ENCODE results near the gene GPR42. TPM values are rescaled to one million over a fixed set of nuclear protein-coding genes. Genes with fewer than 3 reads are reported as not detected.

The GPR42 gene
- total RNA-seq, 1 donor from 2014 or later = 0.18 TPM

DNA sequence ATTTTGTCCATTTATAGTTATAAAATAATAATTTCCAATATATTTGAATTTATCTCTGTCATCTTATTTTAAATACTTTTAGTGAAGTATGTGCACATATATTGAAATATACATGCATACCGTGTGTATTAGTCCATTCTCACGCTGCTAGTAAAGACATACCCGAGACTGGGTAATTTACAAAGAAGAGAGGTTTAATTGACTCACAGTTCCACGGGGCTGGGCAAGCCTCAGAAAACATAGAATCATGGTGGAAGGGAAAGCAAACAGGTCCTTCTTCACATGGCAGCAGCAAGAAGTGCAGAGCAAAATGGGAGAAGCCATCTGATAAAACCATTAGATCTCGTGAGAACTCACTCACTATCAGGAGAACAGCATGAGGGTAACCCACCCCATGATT lies 39.6 kb downstream of the GPR42 start:
- intact Hi-C loops (cut with micrococcal nuclease) = no loop called here
- Mint-ChIP-seq H3K36me3 (ENCODE audit: low read depth) (no peaks in the 10 kb centered on the region), H3K27ac (no peak overlapping the region), H3K4me3 (ENCODE audit: low read depth) (no peak overlapping the region), H3K4me1 (ENCODE audit: low read depth) (peaks cover 4% of the 10 kb centered on the region), H3K9me3 (no peaks in the 10 kb centered on the region), H3K27me3 (ENCODE audit: low read depth) (peaks cover 24% of the 10 kb centered on the region)
- no peak for DNase-seq (ENCODE audit: low spot score)

DNA sequence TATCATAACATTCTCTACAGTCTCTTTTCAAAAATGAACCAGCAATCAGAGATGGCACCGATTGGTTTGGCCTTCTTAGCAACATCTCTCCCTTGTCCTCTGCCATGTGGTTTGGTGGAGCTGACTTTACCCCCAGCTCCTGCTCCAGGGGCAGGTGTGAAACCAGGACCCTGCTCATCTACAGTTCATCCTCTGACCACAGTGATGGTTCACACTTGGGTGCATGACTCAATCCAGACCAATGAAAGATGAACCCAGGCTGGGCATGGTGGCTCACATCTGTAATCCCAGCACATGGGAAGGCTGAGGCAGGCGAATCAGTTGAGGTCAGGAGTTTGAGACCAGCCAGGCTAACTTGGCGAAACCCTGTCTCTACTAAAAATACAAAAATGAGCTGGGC lies 43.6 kb downstream of the GPR42 start:
- Mint-ChIP-seq H3K27ac (no peak overlapping the region), H3K4me3 (ENCODE audit: low read depth) (no peak overlapping the region), H3K36me3 (ENCODE audit: low read depth) (no peaks in the 10 kb centered on the region), H3K9me3 (no peaks in the 10 kb centered on the region), H3K4me1 (ENCODE audit: low read depth) (no peaks in the 10 kb centered on the region), H3K27me3 (ENCODE audit: low read depth) (peaks cover 45% of the 10 kb centered on the region)
- DNase-seq (ENCODE audit: low spot score) = no peak
- intact Hi-C loops (cut with micrococcal nuclease) = no loop called here

DNA sequence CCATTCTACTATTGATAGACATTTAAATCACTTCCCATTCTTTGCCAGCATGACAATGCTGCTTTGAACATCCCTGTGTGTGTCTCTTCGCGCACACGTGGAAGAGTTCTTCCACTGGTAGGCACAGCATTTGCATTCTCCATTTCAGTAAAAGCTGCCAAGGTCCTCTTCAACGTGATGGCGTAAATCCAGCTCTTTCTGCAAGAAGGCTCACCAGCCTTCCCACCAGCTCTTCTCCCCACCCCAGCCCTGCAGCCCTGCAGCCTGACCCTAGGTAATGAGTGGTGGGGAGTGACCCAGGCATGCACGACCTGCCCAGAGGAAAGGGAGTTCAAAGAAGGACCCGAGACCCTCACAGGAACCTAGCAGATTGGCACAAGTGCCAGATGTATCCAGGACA lies 45.5 kb downstream of the GPR42 start:
- Mint-ChIP-seq H3K4me3 (ENCODE audit: low read depth) (no peak overlapping the region), H3K4me1 (ENCODE audit: low read depth) (no peaks in the 10 kb centered on the region), H3K9me3 (no peaks in the 10 kb centered on the region), H3K36me3 (ENCODE audit: low read depth) (no peaks in the 10 kb centered on the region), H3K27me3 (ENCODE audit: low read depth) (peaks cover 41% of the 10 kb centered on the region), H3K27ac (no peak overlapping the region)
- no peak for DNase-seq (ENCODE audit: low spot score)
- intact Hi-C loops (cut with micrococcal nuclease) = no loop called here

DNA sequence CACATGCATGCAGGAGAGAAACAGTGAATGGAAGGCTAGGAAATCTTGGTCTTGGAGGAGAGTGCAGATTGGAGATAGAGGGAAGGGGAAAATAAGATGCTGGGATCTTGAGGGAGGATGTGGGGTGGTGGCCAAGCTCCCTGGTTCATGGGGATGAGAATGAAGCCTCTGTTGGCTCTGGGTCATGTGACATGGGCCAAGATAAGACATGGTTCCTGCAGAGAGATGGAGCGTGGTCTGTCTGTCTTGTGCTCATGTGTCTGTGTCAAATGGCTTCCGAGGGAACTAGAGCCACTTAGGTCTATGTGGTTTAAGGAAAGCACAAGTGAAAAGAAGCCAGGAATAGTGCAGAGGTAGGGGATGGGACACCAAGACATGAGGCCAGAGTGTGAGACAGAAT lies 46.4 kb downstream of the GPR42 start:
- Mint-ChIP-seq H3K27ac (no peak overlapping the region), H3K27me3 (ENCODE audit: low read depth) (peaks cover 37% of the 10 kb centered on the region)

DNA sequence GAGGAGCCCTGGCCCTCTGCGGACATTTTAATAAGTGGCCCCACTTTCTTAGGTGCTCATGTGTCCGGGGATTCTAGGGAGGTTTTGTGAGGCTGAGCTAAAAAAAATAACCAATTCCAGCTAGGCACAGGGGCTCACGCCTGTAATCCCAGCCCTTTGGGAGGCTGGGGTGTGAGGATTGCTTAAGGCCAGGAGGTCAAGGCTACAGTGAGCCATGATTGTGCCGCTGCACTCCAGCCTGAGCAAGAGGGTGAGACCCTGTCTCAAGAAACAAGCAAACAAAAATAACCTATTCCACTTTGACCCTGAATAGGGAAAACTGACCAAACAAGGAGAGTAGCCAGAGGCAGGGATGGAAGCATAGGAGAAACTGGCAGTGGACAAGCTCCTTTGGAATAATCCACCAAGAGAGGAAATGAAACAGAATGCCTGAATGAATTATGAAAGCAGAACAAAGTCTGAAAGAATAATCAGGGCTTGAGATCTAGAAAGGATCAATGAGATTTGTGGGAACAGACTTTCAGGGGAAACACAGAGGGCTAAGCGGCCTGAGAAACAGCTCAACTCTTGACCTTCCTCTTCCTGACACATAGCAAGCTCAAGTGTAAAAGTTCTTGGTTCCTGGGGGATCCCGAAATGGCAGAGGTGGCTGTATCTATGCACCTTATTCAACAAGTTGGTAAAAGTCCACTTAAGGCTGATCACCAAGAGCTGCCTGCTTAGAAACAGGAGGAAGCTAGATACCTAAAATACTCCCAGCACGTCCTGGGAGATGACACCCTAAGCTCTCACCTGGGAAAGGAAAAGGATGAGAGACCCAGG lies 47.1 kb downstream of the GPR42 start:
- Mint-ChIP-seq H3K27me3 (ENCODE audit: low read depth) (peaks cover 34% of the 10 kb centered on the region), H3K36me3 (ENCODE audit: low read depth) (no peaks in the 10 kb centered on the region), H3K4me1 (ENCODE audit: low read depth) (no peaks in the 10 kb centered on the region), H3K4me3 (ENCODE audit: low read depth) (no peak overlapping the region), H3K27ac (no peak overlapping the region), H3K9me3 (no peaks in the 10 kb centered on the region)
- no peak for DNase-seq (ENCODE audit: low spot score)
- intact Hi-C loops (cut with micrococcal nuclease) = no loop called here

More for the DNA sequence above, 46.4 kb downstream of the GPR42 start:
- intact Hi-C loops (cut with micrococcal nuclease) = no loop called here
- Mint-ChIP-seq H3K4me3 (ENCODE audit: low read depth) (no peak overlapping the region), H3K4me1 (ENCODE audit: low read depth) (no peaks in the 10 kb centered on the region), H3K36me3 (ENCODE audit: low read depth) (no peaks in the 10 kb centered on the region), H3K9me3 (no peaks in the 10 kb centered on the region)
- no peak for DNase-seq (ENCODE audit: low spot score)

DNA sequence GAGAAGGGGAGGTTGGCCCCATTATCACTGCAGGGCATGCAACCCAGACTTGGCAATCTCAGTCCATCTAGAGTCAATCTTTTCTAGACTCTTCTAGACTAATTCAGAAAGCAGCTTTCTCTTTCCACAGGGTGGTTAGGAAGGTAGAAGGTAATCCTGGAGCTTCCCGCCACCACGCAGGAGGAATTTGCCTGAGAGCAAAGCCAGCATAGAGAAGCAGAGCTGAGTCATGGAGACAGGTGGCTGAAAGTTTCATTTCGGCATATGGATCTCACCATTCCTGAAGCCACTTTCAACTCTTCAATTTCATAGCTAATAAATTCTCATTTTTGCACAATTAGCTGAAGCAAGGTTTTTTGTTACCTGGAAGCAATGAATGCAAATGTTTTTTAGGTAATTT lies 48.2 kb downstream of the GPR42 start:
- H3K4me3 Mint-ChIP-seq (ENCODE audit: low read depth) = no peak overlapping the region
- no peak overlapping the region for H3K27ac Mint-ChIP-seq
- no peak for DNase-seq (ENCODE audit: low spot score)
- no peaks in the 10 kb centered on the region for H3K36me3 Mint-ChIP-seq (ENCODE audit: low read depth)
- H3K4me1 Mint-ChIP-seq (ENCODE audit: low read depth) = no peaks in the 10 kb centered on the region
- H3K9me3 Mint-ChIP-seq = no peaks in the 10 kb centered on the region
- intact Hi-C loops (cut with micrococcal nuclease) = no loop called here
- H3K27me3 Mint-ChIP-seq (ENCODE audit: low read depth) = peaks cover 34% of the 10 kb centered on the region

DNA sequence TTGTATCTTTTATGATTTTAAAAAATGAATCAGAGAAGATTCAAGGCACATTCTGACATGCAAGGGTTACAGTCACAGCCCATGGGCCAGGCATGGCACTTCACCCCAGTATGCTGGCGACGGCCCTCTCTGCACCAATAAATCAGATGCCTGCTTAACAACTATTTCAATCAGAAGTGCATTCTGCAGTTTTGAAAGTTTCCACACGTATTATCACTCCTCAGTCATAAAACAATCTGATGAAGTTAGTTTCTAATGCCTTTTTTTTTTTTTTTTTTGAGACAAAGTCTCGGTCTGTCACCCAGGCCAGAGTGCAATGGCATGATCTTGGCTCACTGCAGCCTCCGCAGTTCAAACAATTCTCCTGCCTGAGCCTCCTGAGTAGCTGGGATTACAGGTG lies 48.9 kb downstream of the GPR42 start:
- H3K9me3 Mint-ChIP-seq = no peaks in the 10 kb centered on the region

DNA sequence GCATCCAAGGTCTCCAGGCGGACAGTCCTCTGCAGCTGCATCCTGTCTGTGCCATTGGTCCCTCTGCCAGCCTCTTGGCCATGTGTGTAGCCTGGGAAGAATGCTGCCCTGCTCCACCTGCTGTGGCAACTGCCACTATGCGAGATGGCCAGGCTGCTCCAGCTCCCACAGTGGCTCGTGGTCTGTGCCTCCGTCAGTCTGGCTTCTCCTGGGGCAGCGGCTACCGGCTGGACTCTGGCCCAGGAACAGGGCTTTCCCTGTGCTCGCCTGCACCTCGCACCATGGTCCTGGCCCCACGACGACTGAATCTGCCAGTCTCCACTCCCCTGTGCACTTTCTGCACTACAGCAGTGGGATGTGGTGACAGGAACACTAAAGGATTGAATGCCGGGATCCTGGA lies 50.5 kb downstream of the GPR42 start:
- H3K27ac Mint-ChIP-seq = no peak overlapping the region
- no peaks in the 10 kb centered on the region for H3K4me1 Mint-ChIP-seq (ENCODE audit: low read depth)
- no peak for DNase-seq (ENCODE audit: low spot score)
- H3K4me3 Mint-ChIP-seq (ENCODE audit: low read depth) = no peak overlapping the region
- intact Hi-C loops (cut with micrococcal nuclease) = no loop called here
- peaks cover 27% of the 10 kb centered on the region for H3K27me3 Mint-ChIP-seq (ENCODE audit: low read depth)
- H3K36me3 Mint-ChIP-seq (ENCODE audit: low read depth) = no peaks in the 10 kb centered on the region
- H3K9me3 Mint-ChIP-seq = no peaks in the 10 kb centered on the region

More for the DNA sequence above, 48.9 kb downstream of the GPR42 start:
- Mint-ChIP-seq H3K4me1 (ENCODE audit: low read depth) (no peaks in the 10 kb centered on the region), H3K4me3 (ENCODE audit: low read depth) (no peak overlapping the region), H3K27ac (no peak overlapping the region), H3K27me3 (ENCODE audit: low read depth) (peaks cover 31% of the 10 kb centered on the region), H3K36me3 (ENCODE audit: low read depth) (no peaks in the 10 kb centered on the region)
- no peak for DNase-seq (ENCODE audit: low spot score)
- intact Hi-C loops (cut with micrococcal nuclease) = no loop called here

Other genes starting within 250 kb of the GPR42 start
- gene LGI4, start 236.0 kb upstream of the GPR42 start, total RNA-seq = 0.27 TPM in 1 of 2 replicates, not detected in the other
- gene FXYD1, start 232.2 kb upstream of the GPR42 start, total RNA-seq = 0.71 TPM in 1 of 2 replicates, not detected in the other
- 0.28 TPM in 1 of 2 replicates, not detected in the other for gene FXYD7, start 227.8 kb upstream of the GPR42 start, total RNA-seq
- gene FXYD5, start 216.3 kb upstream of the GPR42 start, total RNA-seq = 257 and 271 TPM in 2 replicates
- gene FAM187B, start 142.3 kb upstream of the GPR42 start, total RNA-seq = not detected in 2 replicates
- 0.30 and 1.0 TPM in 2 replicates for gene LSR, start 122.1 kb upstream of the GPR42 start, total RNA-seq
- gene USF2, start 102.1 kb upstream of the GPR42 start, total RNA-seq = 135 and 142 TPM in 2 replicates
- 0.25 and 0.37 TPM in 2 replicates for gene HAMP, start 88.5 kb upstream of the GPR42 start, total RNA-seq
- gene MAG, start 78.9 kb upstream of the GPR42 start, total RNA-seq = 0.32 and 0.37 TPM in 2 replicates
- 4.0 and 5.5 TPM in 2 replicates for gene CD22, start 41.9 kb upstream of the GPR42 start, total RNA-seq
- 0.09 and 0.21 TPM in 2 replicates for gene FFAR1, start 23.2 kb upstream of the GPR42 start, total RNA-seq
- gene FFAR3, start 12.6 kb upstream of the GPR42 start, total RNA-seq = 0.92 and 1.2 TPM in 2 replicates
- not detected in 2 replicates for gene FFAR2, start 77.2 kb downstream of the GPR42 start, total RNA-seq
- not detected in 2 replicates for gene KRTDAP, start 119.4 kb downstream of the GPR42 start, total RNA-seq
- 0.27 TPM in 1 of 2 replicates, not detected in the other for gene DMKN, start 142.6 kb downstream of the GPR42 start, total RNA-seq
- not detected in 2 replicates for gene SBSN, start 157.2 kb downstream of the GPR42 start, total RNA-seq
- gene GAPDHS, start 162.4 kb downstream of the GPR42 start, total RNA-seq = not detected in 2 replicates
- 121 and 122 TPM in 2 replicates for gene TMEM147, start 174.6 kb downstream of the GPR42 start, total RNA-seq
- not detected in 2 replicates for gene ATP4A, start 192.6 kb downstream of the GPR42 start, total RNA-seq
- not detected in 2 replicates for gene PMIS2, start 215.1 kb downstream of the GPR42 start, total RNA-seq
- 42.5 and 43.1 TPM in 2 replicates for gene HAUS5, start 241.7 kb downstream of the GPR42 start, total RNA-seq

All from activated T-helper 2 cell treated with anti-CD3 and anti-CD28 coated beads, Interferon-gamma antibody, Interleukin-2, Interleukin-4, amounts not matched to agents 10 μg/mL and 5 μg/mL and 100 μg/mL, durations not matched to agents 14 hours and 24 hours and 36 hours (primary cell).